Stimulated activated CD4-positive, alpha-beta T cell treated with anti-CD3 and anti-CD28 coated beads, TNF-alpha, amount 100 ng/mL, for 4 hours (primary cell): ENCODE data around the gene NRIP1.
"Not testable (repeated sequence)": the region's sequence is repeated elsewhere in the genome, so short reads cannot be mapped to it uniquely, and the experiment has no call there.

ENCODE experiments used
- DNase-seq, 3 experiments: peaks; one replicate each; pipeline ENCODE4 v3.0.0-alpha.2; 2020; ENCODE audit warnings: low read depth in 3 of 3

NRIP1 gene

GRCh38 chr21:14975136-14975919, 89.5 kb downstream of the NRIP1 start:
- no peak for DNase-seq

- no peak for DNase-seq
These were observed 92.1 kb downstream of the NRIP1 start for GRCh38 chr21:14972678-14973077.

GRCh38 chr21:14968821-14969220, 96.0 kb downstream of the NRIP1 start:
- no peak for DNase-seq

- no peak for DNase-seq
These were observed 96.8 kb downstream of the NRIP1 start for GRCh38 chr21:14968029-14968428.

- DNase-seq = no peak
These were observed 100.2 kb downstream of the NRIP1 start for GRCh38 chr21:14964621-14965020.

- no peak for DNase-seq
These were observed 102.6 kb downstream of the NRIP1 start for GRCh38 chr21:14962217-14962616.

GRCh38 chr21:14961502-14961901, 103.3 kb downstream of the NRIP1 start:
- DNase-seq = no peak

- DNase-seq = no peak
These were observed 105.5 kb downstream of the NRIP1 start for GRCh38 chr21:14959343-14959742.

- no peak for DNase-seq
These were observed 107.0 kb downstream of the NRIP1 start for GRCh38 chr21:14957836-14958235.

- DNase-seq = no peak
These were observed 108.0 kb downstream of the NRIP1 start for GRCh38 chr21:14956807-14957206.

- no peak for DNase-seq
These were observed 108.8 kb downstream of the NRIP1 start for GRCh38 chr21:14955936-14956520.

GRCh38 chr21:14952916-14953315, 111.9 kb downstream of the NRIP1 start:
- no peak for DNase-seq

- no peak for DNase-seq
These were observed 115.2 kb downstream of the NRIP1 start for GRCh38 chr21:14949603-14950002.

GRCh38 chr21:14947613-14948160, 117.1 kb downstream of the NRIP1 start:
- DNase-seq = no peak

- DNase-seq = no peak
These were observed 119.6 kb downstream of the NRIP1 start for GRCh38 chr21:14945176-14945575.

GRCh38 chr21:14943616-14944015, 121.2 kb downstream of the NRIP1 start:
- no peak for DNase-seq

GRCh38 chr21:14942801-14943490, 121.9 kb downstream of the NRIP1 start:
- DNase-seq = no peak

GRCh38 chr21:14927324-14927723, 137.5 kb downstream of the NRIP1 start:
- not testable (repeated sequence) for DNase-seq

GRCh38 chr21:14926186-14926585, 138.6 kb downstream of the NRIP1 start:
- no peak for DNase-seq

- no peak for DNase-seq
These were observed 141.3 kb downstream of the NRIP1 start for GRCh38 chr21:14923468-14923867.

- no peak for DNase-seq
These were observed 141.8 kb downstream of the NRIP1 start for GRCh38 chr21:14922980-14923379.

- no peak for DNase-seq
These were observed 146.3 kb downstream of the NRIP1 start for GRCh38 chr21:14918527-14918926.

GRCh38 chr21:14917762-14918161, 147.0 kb downstream of the NRIP1 start:
- no peak for DNase-seq
